ENCODE data around the gene CDC45. TPM values are rescaled to one million over a fixed set of nuclear protein-coding genes. Genes with fewer than 3 reads are reported as not detected.

Gene CDC45
- total and polyA plus RNA-seq, 2 of the 13 experiments (the other 11 are each of a cell fraction or from before 2014, with no cell fraction given), result 14.4 to 36.3 TPM

DNA sequence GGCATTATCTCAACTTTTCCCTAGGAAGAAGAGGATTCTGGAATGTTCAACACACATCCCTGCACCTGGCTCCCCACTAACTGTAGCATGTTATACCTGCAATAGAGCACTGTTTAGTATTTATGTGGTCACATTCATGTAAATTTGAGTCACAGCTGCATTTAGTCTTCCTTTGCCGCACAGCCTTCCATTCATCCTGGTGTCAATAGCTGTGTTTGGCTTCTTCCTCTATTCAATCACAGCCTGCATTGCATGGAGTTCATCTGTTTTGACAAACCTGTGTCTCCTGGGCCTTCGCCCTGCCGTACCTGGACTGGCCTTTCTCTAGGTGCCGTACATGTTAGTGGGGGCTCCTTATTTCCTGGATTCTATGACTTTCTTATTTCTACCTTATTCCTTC lies 28.1 kb upstream of the CDC45 start:
- H4K20me1 ChIP-seq (ENCODE audit: insufficient read depth, low read length), result no peaks in the 10 kb centered on the region
- no peak overlapping the region for H3K27ac ChIP-seq (ENCODE audit: extremely low read length, insufficient read depth, low read length)
- H3K4me2 ChIP-seq (ENCODE audit: low read depth, low read length), result no peak overlapping the region
- H3K36me3 ChIP-seq (replicated peaks in 1 of 2; ENCODE audit: control insufficient read depth in 1 of 2, insufficient read depth in 2 of 2, low read length in 2 of 2), result peaks cover 14 to 61% of the 10 kb centered on the region in 2 experiments; a peak in 4 of 5 replicates
- POLR2A ChIA-PET, result no interaction called here
- in situ Hi-C loops (cut with HindIII; ENCODE audit: extremely low pct_ligation_motif_present, low pct_unique_long_range_greater_than_20kb) (no loop called here), intact Hi-C loops (cut with micrococcal nuclease; ENCODE audit: unreplicated experiment) (no loop called here)
- H2AFZ ChIP-seq (ENCODE audit: low read length), result no peak overlapping the region
- no peak for TF ChIP-seq MYC (CRISPR knock-in tag; IDR thresholded peaks at IDR 0.05; ENCODE audit: borderline replicate concordance)
- no peak for TF ChIP-seq NFKBIZ (CRISPR knock-in tag; IDR thresholded peaks at IDR 0.05)
- TF ChIP-seq SRY (CRISPR knock-in tag; IDR thresholded peaks at IDR 0.05), result no peak
- TF ChIP-seq TBX3 (IDR thresholded peaks at IDR 0.05; ENCODE audit: borderline replicate concordance), result no peak
- no peak for TF ChIP-seq ONECUT2 (CRISPR knock-in tag; IDR thresholded peaks at IDR 0.05)
- TF ChIP-seq SYNCRIP (IDR thresholded peaks at IDR 0.05; ENCODE audit: insufficient read depth, low read depth, low read length), result no peak
- TF ChIP-seq KLF13 (CRISPR knock-in tag; IDR thresholded peaks at IDR 0.05), result no peak
- TF ChIP-seq, protein P1, sequence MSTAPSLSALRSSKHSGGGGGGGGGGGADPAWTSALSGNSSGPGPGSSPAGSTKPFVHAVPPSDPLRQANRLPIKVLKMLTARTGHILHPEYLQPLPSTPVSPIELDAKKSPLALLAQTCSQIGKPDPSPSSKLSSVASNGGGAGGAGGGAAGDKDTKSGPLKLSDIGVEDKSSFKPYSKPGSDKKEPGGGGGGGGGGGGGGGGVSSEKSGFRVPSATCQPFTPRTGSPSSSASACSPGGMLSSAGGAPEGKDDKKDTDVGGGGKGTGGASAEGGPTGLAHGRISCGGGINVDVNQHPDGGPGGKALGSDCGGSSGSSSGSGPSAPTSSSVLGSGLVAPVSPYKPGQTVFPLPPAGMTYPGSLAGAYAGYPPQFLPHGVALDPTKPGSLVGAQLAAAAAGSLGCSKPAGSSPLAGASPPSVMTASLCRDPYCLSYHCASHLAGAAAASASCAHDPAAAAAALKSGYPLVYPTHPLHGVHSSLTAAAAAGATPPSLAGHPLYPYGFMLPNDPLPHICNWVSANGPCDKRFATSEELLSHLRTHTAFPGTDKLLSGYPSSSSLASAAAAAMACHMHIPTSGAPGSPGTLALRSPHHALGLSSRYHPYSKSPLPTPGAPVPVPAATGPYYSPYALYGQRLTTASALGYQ (CRISPR knock-in tag; IDR thresholded peaks at IDR 0.05), result no peak
- FAIRE-seq, result no peak
- H3K4me3 ChIP-seq (replicated peaks in 1 of 3; ENCODE audit: insufficient read depth in 1 of 3, low read depth in 2 of 3, low read length in 3 of 3), result no peak overlapping the region
- no peaks in the 10 kb centered on the region; a peak in 1 of 5 replicates for H3K27me3 ChIP-seq (ENCODE audit: control insufficient read depth in 1 of 2, insufficient read depth in 2 of 2, low read length in 2 of 2)
- H3K79me2 ChIP-seq (ENCODE audit: insufficient read depth, low read length), result peaks cover 10% of the 10 kb centered on the region
- peaks cover 20% of the 10 kb centered on the region for H3K4me1 ChIP-seq (ENCODE audit: insufficient read depth, low read length)
- H3K9ac ChIP-seq (ENCODE audit: insufficient read depth, low read depth, low read length), result no peak overlapping the region
- DNase-seq (ENCODE audit: low spot score), result no peak
- no peak for ATAC-seq
- no TSS peak for BruUV-seq (replicated peaks)
- WGBS (ENCODE audit: low lambda C conversion rate), result 100% methylated on average over 4 of the region's 4 CpGs
- CTCF ChIA-PET (ENCODE audit: low intra/inter-chr PET ratio, low total read pairs), result no interaction called here
- H3K9me3 ChIP-seq (ENCODE audit: low read length), result no peaks in the 10 kb centered on the region

DNA sequence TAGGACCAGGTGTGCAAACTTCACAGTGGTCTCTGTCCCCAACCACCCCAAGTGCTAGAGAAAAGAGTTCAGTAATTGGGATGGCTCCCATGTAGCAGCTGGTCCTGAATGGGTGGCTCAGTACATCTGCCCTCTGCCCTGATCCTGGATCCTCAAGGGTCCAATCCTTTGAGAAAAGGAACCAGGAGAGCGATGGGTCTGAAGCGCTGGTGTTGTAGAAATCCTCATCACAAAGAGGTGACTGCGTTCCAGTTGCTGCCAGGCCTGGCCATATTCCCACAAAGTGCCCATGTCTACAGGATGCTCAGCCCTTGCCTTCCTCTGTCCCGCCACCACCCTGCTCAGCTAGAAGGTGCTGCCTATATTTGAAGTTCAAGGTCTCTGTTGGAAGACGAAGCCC lies 26.0 kb upstream of the CDC45 start:
- no peaks in the 10 kb centered on the region for H3K79me2 ChIP-seq (ENCODE audit: insufficient read depth, low read length)
- peaks cover 8% of the 10 kb centered on the region for H3K4me1 ChIP-seq (ENCODE audit: insufficient read depth, low read length)
- H3K9me3 ChIP-seq (ENCODE audit: low read length), result no peaks in the 10 kb centered on the region
- no peaks in the 10 kb centered on the region for H4K20me1 ChIP-seq (ENCODE audit: insufficient read depth, low read length)
- in situ Hi-C loops (cut with HindIII; ENCODE audit: extremely low pct_ligation_motif_present, low pct_unique_long_range_greater_than_20kb), result no loop called here
- H3K36me3 ChIP-seq (replicated peaks in 1 of 2; ENCODE audit: control insufficient read depth in 1 of 2, insufficient read depth in 2 of 2, low read length in 2 of 2), result peaks cover 21 to 74% of the 10 kb centered on the region in 2 experiments; a peak in 4 of 5 replicates
- BruUV-seq (replicated peaks), result no TSS peak
- ChIA-PET CTCF (ENCODE audit: low intra/inter-chr PET ratio, low total read pairs) (no interaction called here), POLR2A (no interaction called here)
- no peaks in the 10 kb centered on the region for H3K27me3 ChIP-seq (ENCODE audit: control insufficient read depth in 1 of 2, insufficient read depth in 2 of 2, low read length in 2 of 2)
- no peak overlapping the region for H2AFZ ChIP-seq (ENCODE audit: low read length)
- DNase-seq (ENCODE audit: low spot score), result no peak
- no peak for ATAC-seq
- H3K9ac ChIP-seq (ENCODE audit: insufficient read depth, low read depth, low read length), result no peak overlapping the region
- H3K27ac ChIP-seq (ENCODE audit: extremely low read length, insufficient read depth, low read length), result no peak overlapping the region
- intact Hi-C loops (cut with micrococcal nuclease; ENCODE audit: unreplicated experiment), result no loop called here
- WGBS (ENCODE audit: low lambda C conversion rate), result 100% methylated on average over 5 of the region's 5 CpGs
- no peak overlapping the region for H3K4me2 ChIP-seq (ENCODE audit: low read depth, low read length)
- FAIRE-seq, result no peak
- H3K4me3 ChIP-seq (replicated peaks in 1 of 3; ENCODE audit: insufficient read depth in 1 of 3, low read depth in 2 of 3, low read length in 3 of 3), result no peak overlapping the region
- no peak for TF ChIP-seq CCDC6 (CRISPR knock-in tag; IDR thresholded peaks at IDR 0.05)
- TF ChIP-seq ZNF615 (CRISPR knock-in tag; IDR thresholded peaks at IDR 0.05; ENCODE audit: borderline replicate concordance), result no peak
- TF ChIP-seq, protein P2, sequence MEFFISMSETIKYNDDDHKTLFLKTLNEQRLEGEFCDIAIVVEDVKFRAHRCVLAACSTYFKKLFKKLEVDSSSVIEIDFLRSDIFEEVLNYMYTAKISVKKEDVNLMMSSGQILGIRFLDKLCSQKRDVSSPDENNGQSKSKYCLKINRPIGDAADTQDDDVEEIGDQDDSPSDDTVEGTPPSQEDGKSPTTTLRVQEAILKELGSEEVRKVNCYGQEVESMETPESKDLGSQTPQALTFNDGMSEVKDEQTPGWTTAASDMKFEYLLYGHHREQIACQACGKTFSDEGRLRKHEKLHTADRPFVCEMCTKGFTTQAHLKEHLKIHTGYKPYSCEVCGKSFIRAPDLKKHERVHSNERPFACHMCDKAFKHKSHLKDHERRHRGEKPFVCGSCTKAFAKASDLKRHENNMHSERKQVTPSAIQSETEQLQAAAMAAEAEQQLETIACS (CRISPR knock-in tag; IDR thresholded peaks at IDR 0.05), result no peak
- no peak for TF ChIP-seq ZNF589 (CRISPR knock-in tag; conservative IDR thresholded peaks at IDR 0.05)
- no peak for TF ChIP-seq HHEX (CRISPR knock-in tag; IDR thresholded peaks at IDR 0.05)
- TF ChIP-seq, protein P3, sequence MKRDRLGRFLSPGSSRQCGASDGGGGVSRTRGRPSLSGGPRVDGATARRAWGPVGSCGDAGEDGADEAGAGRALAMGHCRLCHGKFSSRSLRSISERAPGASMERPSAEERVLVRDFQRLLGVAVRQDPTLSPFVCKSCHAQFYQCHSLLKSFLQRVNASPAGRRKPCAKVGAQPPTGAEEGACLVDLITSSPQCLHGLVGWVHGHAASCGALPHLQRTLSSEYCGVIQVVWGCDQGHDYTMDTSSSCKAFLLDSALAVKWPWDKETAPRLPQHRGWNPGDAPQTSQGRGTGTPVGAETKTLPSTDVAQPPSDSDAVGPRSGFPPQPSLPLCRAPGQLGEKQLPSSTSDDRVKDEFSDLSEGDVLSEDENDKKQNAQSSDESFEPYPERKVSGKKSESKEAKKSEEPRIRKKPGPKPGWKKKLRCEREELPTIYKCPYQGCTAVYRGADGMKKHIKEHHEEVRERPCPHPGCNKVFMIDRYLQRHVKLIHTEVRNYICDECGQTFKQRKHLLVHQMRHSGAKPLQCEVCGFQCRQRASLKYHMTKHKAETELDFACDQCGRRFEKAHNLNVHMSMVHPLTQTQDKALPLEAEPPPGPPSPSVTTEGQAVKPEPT (CRISPR knock-in tag; IDR thresholded peaks at IDR 0.05; ENCODE audit: low read depth), result no peak
- TF ChIP-seq ZNF556 (CRISPR knock-in tag; IDR thresholded peaks at IDR 0.05; ENCODE audit: borderline replicate concordance), result no peak
- TF ChIP-seq GATAD2A (CRISPR knock-in tag; IDR thresholded peaks at IDR 0.05), result no peak
- TF ChIP-seq FOXK2 (IDR thresholded peaks at IDR 0.05), result no peak

Measured in HepG2 (cell line).